Cardiac atrium fibroblast (primary cell): Measurements from ENCODE around the gene GRB2. TPM values are rescaled to one million over a fixed set of nuclear protein-coding genes. Genes with fewer than 3 reads are reported as not detected.

Source experiments
- total RNA-seq: library from RNA; depleted of rRNA; stranded (reverse); fragments of >200 nt; gene quantifications from 2 replicates; pipeline ENCODE4 v1.2.3, GENCODE V29; 2015

The GRB2 gene
- 60.8 and 61.7 TPM in 2 replicates for total RNA-seq

DNA sequence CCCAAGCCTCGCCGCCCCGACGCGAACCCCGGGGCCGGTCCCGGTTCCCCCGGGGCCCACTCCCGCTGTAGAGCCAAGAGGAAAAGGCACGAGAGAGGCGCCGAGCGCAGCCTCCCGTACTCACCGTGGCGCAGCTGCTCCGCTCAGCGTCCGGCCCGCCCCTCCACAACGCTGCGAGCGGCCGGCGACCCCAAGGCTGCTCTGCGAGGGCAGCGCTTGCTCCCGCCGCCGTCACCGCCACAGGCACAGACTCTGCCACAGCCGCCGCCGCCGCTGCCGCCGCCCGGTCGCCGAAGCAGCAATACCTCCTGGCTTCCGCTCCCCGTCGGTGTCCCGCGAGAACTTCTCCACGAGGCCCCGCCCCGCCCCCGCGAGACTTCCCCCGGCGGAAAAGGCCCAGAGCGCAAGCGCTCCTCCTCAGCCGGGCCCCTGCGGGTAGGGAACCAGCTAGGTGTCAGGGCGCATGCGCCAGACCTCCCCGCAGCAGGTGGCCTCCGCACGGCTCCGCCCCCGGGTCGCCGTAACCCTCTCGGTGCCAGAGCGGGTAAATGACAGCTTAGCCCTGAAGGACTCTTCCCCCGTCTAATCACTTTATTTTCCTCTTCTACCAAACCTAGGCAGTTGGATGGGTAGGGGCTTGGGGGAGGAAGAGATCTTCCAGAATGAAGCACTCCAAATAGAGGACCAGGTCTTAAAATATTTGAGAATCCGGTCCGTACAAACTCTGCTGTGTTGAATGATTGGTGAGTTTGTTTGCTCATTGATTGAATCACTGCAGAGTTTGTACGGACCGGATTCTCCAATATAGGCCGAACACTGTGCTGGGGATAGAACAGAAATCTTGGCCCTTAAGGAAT is at the start of gene GRB2:
GRB2 (minus strand) TSS at position 314 of the 857 bp plus-strand sequence. CDS start 12,050 bp downstream, outside the sequence.

GRCh38 chr17:75289115-75289831 is 116.2 kb downstream of the GRB2 start, which contains the start of gene SLC25A19:
Gene SLC25A19, minus strand, starts transcription at chr17:75289433. Its CDS starts 2,669 bp downstream, at chr17:75286764.

GRCh38 chr17:75270966-75271232 is 134.6 kb downstream of the GRB2 start, which contains the start of gene MIF4GD:
Gene MIF4GD, minus strand, starts transcription at chr17:75271231. Its CDS starts 1,036 bp downstream, at chr17:75270195.

Other genes starting within 250 kb of the GRB2 start
- gene SUMO2, start 222.7 kb downstream of the GRB2 start, total RNA-seq: 67.1 and 67.9 TPM in 2 replicates
- 19.1 and 27.9 TPM in 2 replicates for gene NUP85, start 200.0 kb downstream of the GRB2 start, total RNA-seq
- 8.8 and 24.8 TPM in 2 replicates for gene GGA3, start 144.1 kb downstream of the GRB2 start, total RNA-seq
- 38.6 and 40.7 TPM in 2 replicates for gene MRPS7, start 143.8 kb downstream of the GRB2 start, total RNA-seq
- gene MIF4GD, start 134.4 kb downstream of the GRB2 start, total RNA-seq: 2.9 and 4.7 TPM in 2 replicates
- gene SLC25A19, start 116.2 kb downstream of the GRB2 start, total RNA-seq: 2.7 and 3.1 TPM in 2 replicates
- gene TMEM94, start 51.0 kb upstream of the GRB2 start, total RNA-seq: 34.8 and 52.7 TPM in 2 replicates
- gene CASKIN2, start 109.9 kb upstream of the GRB2 start, total RNA-seq: 6.9 and 12.3 TPM in 2 replicates
- gene TSEN54, start 110.8 kb upstream of the GRB2 start, total RNA-seq: 8.5 and 9.1 TPM in 2 replicates
- gene LLGL2, start 120.0 kb upstream of the GRB2 start, total RNA-seq: under 0.01 and 0.54 TPM in 2 replicates
- 0.49 and 24.4 TPM in 2 replicates for gene MYO15B, start 182.1 kb upstream of the GRB2 start, total RNA-seq
- not detected in 2 replicates for gene SMIM5, start 227.8 kb upstream of the GRB2 start, total RNA-seq